Glutamatergic neuron (in vitro differentiated cells): ENCODE measurements around the gene FAM227A. TPM values are rescaled to one million over a fixed set of nuclear protein-coding genes. Genes with fewer than 3 reads are reported as not detected.
"Not testable (repeated sequence)": the region's sequence is repeated elsewhere in the genome, so short reads cannot be mapped to it uniquely, and the experiment has no call there.

Experiments
- DNase-seq: peaks from one replicate; pipeline ENCODE4 v3.0.0; 2022
- H3K27ac Mint-ChIP-seq: one replicate; pipeline ENCODE4 v1.8.0; 2020; ENCODE audit warnings: mild to moderate bottlenecking, mixed read lengths, inconsistent platforms; ENCODE audit not compliant: unreplicated experiment
- H3K27me3 Mint-ChIP-seq: one replicate; pipeline ENCODE4 v1.8.0; 2020; ENCODE audit warnings: mild to moderate bottlenecking, moderate library complexity, mixed read lengths, inconsistent platforms; ENCODE audit not compliant: unreplicated experiment
- H3K36me3 Mint-ChIP-seq: one replicate; pipeline ENCODE4 v1.8.0; 2020; ENCODE audit warnings: mild to moderate bottlenecking, mixed read lengths, inconsistent platforms; ENCODE audit not compliant: unreplicated experiment
- H3K4me1 Mint-ChIP-seq: one replicate; pipeline ENCODE4 v1.8.0; 2020; ENCODE audit warnings: mild to moderate bottlenecking, low read depth, mixed read lengths, inconsistent platforms; ENCODE audit not compliant: unreplicated experiment
- H3K4me3 Mint-ChIP-seq: one replicate; pipeline ENCODE4 v1.8.0; 2020; ENCODE audit warnings: mild to moderate bottlenecking, mixed read lengths, inconsistent platforms; ENCODE audit not compliant: unreplicated experiment
- H3K9me3 Mint-ChIP-seq: one replicate; pipeline ENCODE4 v1.8.0; 2020; ENCODE audit warnings: mild to moderate bottlenecking, moderate library complexity, mixed read lengths, inconsistent platforms; ENCODE audit not compliant: unreplicated experiment
- total RNA-seq: library from RNA; stranded (reverse); fragmentation: NEBNext Ultra II Directional; extraction: Animal tissue kit (Norgen Biotek cat#: 25700); gene quantifications from one replicate; pipeline ENCODE4 v1.2.1, GENCODE V29; 2021; ENCODE audit not compliant: unreplicated experiment
- TF ChIP-seq, protein P1 (sequence below): fragments of 200-600 bp; sonication (generic); IDR thresholded peaks from one replicate; pipeline ENCODE4 v1.5.0; 2021; ENCODE audit not compliant: partially characterized antibody, unreplicated experiment

The FAM227A gene
- total RNA-seq, 1 donor from 2014 or later = 6.3 TPM

GRCh38 chr22:38607680-38608079 is 48.5 kb downstream of the FAM227A start:
- no peak for DNase-seq
- Mint-ChIP-seq H3K27ac (no peak overlapping the region), H3K27me3 (no peaks in the 10 kb centered on the region), H3K4me1 (peaks cover 3% of the 10 kb centered on the region), H3K9me3 (no peaks in the 10 kb centered on the region), H3K4me3 (no peak overlapping the region), H3K36me3 (no peaks in the 10 kb centered on the region)
- TF ChIP-seq, protein P1, sequence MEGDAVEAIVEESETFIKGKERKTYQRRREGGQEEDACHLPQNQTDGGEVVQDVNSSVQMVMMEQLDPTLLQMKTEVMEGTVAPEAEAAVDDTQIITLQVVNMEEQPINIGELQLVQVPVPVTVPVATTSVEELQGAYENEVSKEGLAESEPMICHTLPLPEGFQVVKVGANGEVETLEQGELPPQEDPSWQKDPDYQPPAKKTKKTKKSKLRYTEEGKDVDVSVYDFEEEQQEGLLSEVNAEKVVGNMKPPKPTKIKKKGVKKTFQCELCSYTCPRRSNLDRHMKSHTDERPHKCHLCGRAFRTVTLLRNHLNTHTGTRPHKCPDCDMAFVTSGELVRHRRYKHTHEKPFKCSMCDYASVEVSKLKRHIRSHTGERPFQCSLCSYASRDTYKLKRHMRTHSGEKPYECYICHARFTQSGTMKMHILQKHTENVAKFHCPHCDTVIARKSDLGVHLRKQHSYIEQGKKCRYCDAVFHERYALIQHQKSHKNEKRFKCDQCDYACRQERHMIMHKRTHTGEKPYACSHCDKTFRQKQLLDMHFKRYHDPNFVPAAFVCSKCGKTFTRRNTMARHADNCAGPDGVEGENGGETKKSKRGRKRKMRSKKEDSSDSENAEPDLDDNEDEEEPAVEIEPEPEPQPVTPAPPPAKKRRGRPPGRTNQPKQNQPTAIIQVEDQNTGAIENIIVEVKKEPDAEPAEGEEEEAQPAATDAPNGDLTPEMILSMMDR = no peak

DNA sequence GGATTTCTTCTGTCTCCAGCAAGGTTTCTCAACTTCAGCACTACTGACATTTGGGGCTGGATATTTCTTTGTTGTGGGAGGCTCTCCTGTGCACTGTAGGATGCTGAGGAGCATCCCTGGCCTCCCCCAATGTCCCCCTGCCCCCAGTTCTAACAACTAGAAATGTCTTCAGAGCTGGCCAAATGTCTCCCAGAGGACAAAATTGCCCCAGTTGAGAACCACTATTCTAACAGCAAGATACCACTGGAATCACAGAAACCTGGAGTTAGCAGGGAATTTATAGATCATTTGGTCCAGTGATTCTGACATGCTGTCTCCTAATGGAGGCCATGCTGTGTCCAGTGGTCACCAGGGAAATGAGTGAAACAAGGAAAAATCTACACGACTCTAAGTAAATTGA is 54.0 kb downstream of the FAM227A start:
- H3K4me3 Mint-ChIP-seq = no peak overlapping the region
- no peaks in the 10 kb centered on the region for H3K36me3 Mint-ChIP-seq
- peaks cover 2% of the 10 kb centered on the region for H3K4me1 Mint-ChIP-seq
- no peak overlapping the region for H3K27ac Mint-ChIP-seq
- no peak for DNase-seq
- no peaks in the 10 kb centered on the region for H3K9me3 Mint-ChIP-seq
- TF ChIP-seq, protein P1 = no peak
- H3K27me3 Mint-ChIP-seq = no peaks in the 10 kb centered on the region

- no peaks in the 10 kb centered on the region for H3K27me3 Mint-ChIP-seq
- no peaks in the 10 kb centered on the region for H3K36me3 Mint-ChIP-seq
- peaks cover 2% of the 10 kb centered on the region for H3K4me1 Mint-ChIP-seq
- TF ChIP-seq, protein P1 = no peak
- no peak for DNase-seq
- H3K27ac Mint-ChIP-seq = peak overlapping the region; percentile 1
- no peaks in the 10 kb centered on the region for H3K9me3 Mint-ChIP-seq
- no peak overlapping the region for H3K4me3 Mint-ChIP-seq
Measured at GRCh38 chr22:38601221-38601764, 54.9 kb downstream of the FAM227A start.

GRCh38 chr22:38599466-38599865 is 56.7 kb downstream of the FAM227A start:
- no peak for DNase-seq
- Mint-ChIP-seq H3K9me3 (no peaks in the 10 kb centered on the region), H3K27ac (no peak overlapping the region), H3K36me3 (no peaks in the 10 kb centered on the region), H3K27me3 (no peaks in the 10 kb centered on the region), H3K4me3 (no peak overlapping the region), H3K4me1 (peaks cover 2% of the 10 kb centered on the region)
- TF ChIP-seq, protein P1 = no peak

DNA sequence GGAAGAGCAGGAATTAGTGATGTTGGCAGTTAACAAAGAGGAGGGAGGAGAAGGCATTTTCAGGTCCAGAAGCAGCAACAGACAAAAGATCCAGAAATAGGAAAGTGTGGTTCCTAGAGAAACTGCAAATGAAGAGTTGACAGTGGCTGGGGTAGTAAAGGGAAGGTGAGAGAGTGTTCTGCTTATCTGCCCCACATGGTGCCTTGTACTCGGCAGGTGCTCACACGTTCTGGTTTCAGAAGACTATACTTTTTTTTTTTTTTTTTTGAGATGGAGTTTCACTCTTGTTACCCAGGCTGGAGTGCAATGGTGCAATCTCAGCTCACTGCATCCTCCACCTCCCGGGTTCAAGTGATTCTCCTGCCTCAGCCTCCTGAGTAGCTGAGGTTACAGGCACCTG is 73.3 kb downstream of the FAM227A start:
- not testable (repeated sequence) for H3K27me3 Mint-ChIP-seq, H3K27ac Mint-ChIP-seq, H3K9me3 Mint-ChIP-seq, DNase-seq, H3K4me3 Mint-ChIP-seq, H3K4me1 Mint-ChIP-seq
- H3K36me3 Mint-ChIP-seq = peaks cover 14% of the 10 kb centered on the region

GRCh38 chr22:38578505-38578904 is 77.7 kb downstream of the FAM227A start:
- Mint-ChIP-seq H3K36me3 (peaks cover 3% of the 10 kb centered on the region), H3K27me3 (no peaks in the 10 kb centered on the region), H3K4me1 (peaks cover 2% of the 10 kb centered on the region), H3K4me3 (no peak overlapping the region), H3K27ac (no peak overlapping the region), H3K9me3 (no peaks in the 10 kb centered on the region)
- TF ChIP-seq, protein P1 = no peak
- no peak for DNase-seq
